HEK293 (cell line): ENCODE data around the gene TMPRSS6.

Experiments used
- CTCF ChIA-PET: fragments of 350-600 bp; formaldehyde crosslinking; extraction: SDS; loops from one replicate; lab custom pipeline; 2021; ENCODE audit warnings: antibody characterized with exemption; lab: Yijun Ruan, JAX
- POLR2A ChIA-PET: fragments of 300-600 bp; formaldehyde crosslinking; extraction: SDS; loops from one replicate; lab custom pipeline; 2020; ENCODE audit warnings: antibody characterized with exemption, inconsistent platforms; lab: Yijun Ruan, JAX
- H3K27ac ChIP-seq: fragments of 200-500 bp; sonication (Bioruptor generic); 2 replicates; pipeline ENCODE4 v1.5.1; 2014; ENCODE audit warnings: low read depth, low read length, control low read depth, inconsistent platforms; ENCODE audit errors: extremely low read depth
- H3K36me3 ChIP-seq, 2 experiments: fragments of 200-500 bp in 1 of 2; sonication (Bioruptor generic) in 1 of 2; 1 replicate in 1 of 2; 2 replicates in 1 of 2; pipeline ENCODE4 v1.5.1; 2014 to 2017; ENCODE audit warnings: inconsistent platforms in 2 of 2, low read length in 2 of 2; ENCODE audit not compliant: control insufficient read depth in 2 of 2, insufficient read depth in 1 of 2
- H3K4me1 ChIP-seq: fragments of 200-500 bp; sonication (Bioruptor generic); 2 replicates; pipeline ENCODE4 v1.5.1; 2014; ENCODE audit warnings: mild to moderate bottlenecking, low read length, inconsistent platforms; ENCODE audit not compliant: control insufficient read depth, insufficient read depth
- H3K4me3 ChIP-seq: 2 replicates; pipeline ENCODE4 v1.5.1; 2011; ENCODE audit warnings: low read depth, mild to moderate bottlenecking, control low read depth, low read length, moderate library complexity
- H3K9me3 ChIP-seq: fragments of 200-500 bp; sonication (Bioruptor generic); 2 replicates; pipeline ENCODE4 v1.5.1; 2014; ENCODE audit warnings: low read depth, low read length, inconsistent platforms; ENCODE audit not compliant: control insufficient read depth, insufficient read depth
- BCL11B ChIP-seq: fragments of 450-650 bp; formaldehyde crosslinking; IDR thresholded peaks from 2 replicates; pipeline ENCODE4 v1.5.1; 2016; ENCODE audit warnings: low read depth, missing biosample characterization, missing genetic modification characterization
- FEZF1 ChIP-seq: fragments of 450-650 bp; formaldehyde crosslinking; IDR thresholded peaks from 2 replicates; pipeline ENCODE4 v1.5.1; 2016; ENCODE audit warnings: missing biosample characterization, missing genetic modification characterization
- HIC1 ChIP-seq: fragments of 450-650 bp; formaldehyde crosslinking; IDR thresholded peaks from 2 replicates; pipeline ENCODE4 v1.5.1; 2016; ENCODE audit warnings: missing biosample characterization, missing genetic modification characterization
- KLF1 ChIP-seq: fragments of 450-650 bp; formaldehyde crosslinking; IDR thresholded peaks from 2 replicates; pipeline ENCODE4 v1.5.1; 2016; ENCODE audit warnings: missing biosample characterization, missing genetic modification characterization
- KLF9 ChIP-seq: fragments of 450-650 bp; formaldehyde crosslinking; IDR thresholded peaks from 2 replicates; pipeline ENCODE4 v1.5.1; 2016; ENCODE audit warnings: missing biosample characterization, missing genetic modification characterization, low read depth
- REPIN1 ChIP-seq: fragments of 450-650 bp; formaldehyde crosslinking; IDR thresholded peaks from 2 replicates; pipeline ENCODE4 v1.5.1; 2017; ENCODE audit warnings: missing biosample characterization, missing genetic modification characterization, low read depth
- ZBTB8A ChIP-seq: fragments of 450-650 bp; formaldehyde crosslinking; IDR thresholded peaks from 2 replicates; pipeline ENCODE4 v1.5.1; 2016; ENCODE audit warnings: missing biosample characterization, missing genetic modification characterization
- ZNF175 ChIP-seq: fragments of 450-650 bp; formaldehyde crosslinking; IDR thresholded peaks from 2 replicates; pipeline ENCODE4 v1.5.1; 2016; ENCODE audit warnings: missing biosample characterization, missing genetic modification characterization
- ZNF2 ChIP-seq: fragments of 450-650 bp; formaldehyde crosslinking; IDR thresholded peaks from 2 replicates; pipeline ENCODE4 v1.5.1; 2016; ENCODE audit warnings: missing biosample characterization, missing genetic modification characterization
- ZNF24 ChIP-seq: fragments of 450-650 bp; formaldehyde crosslinking; IDR thresholded peaks from 2 replicates; pipeline ENCODE4 v1.5.1; 2016; ENCODE audit warnings: missing biosample characterization, missing genetic modification characterization
- ZNF280D ChIP-seq: fragments of 450-650 bp; formaldehyde crosslinking; IDR thresholded peaks from 2 replicates; pipeline ENCODE4 v1.5.1; 2016; ENCODE audit warnings: missing biosample characterization, missing genetic modification characterization
- ZNF571 ChIP-seq: fragments of 450-650 bp; formaldehyde crosslinking; IDR thresholded peaks from 2 replicates; pipeline ENCODE4 v1.5.0; 2017; ENCODE audit warnings: missing biosample characterization, missing genetic modification characterization
- ZNF596 ChIP-seq: fragments of 450-650 bp; IDR thresholded peaks from 2 replicates; pipeline ENCODE4 v1.5.0; 2018; ENCODE audit warnings: missing biosample characterization, mild to moderate bottlenecking, missing genetic modification characterization, moderate library complexity
- ZNF610 ChIP-seq: fragments of 450-650 bp; formaldehyde crosslinking; IDR thresholded peaks from 2 replicates; pipeline ENCODE4 v1.5.1; 2016; ENCODE audit warnings: missing biosample characterization, missing genetic modification characterization, borderline replicate concordance
- ZNF623 ChIP-seq: fragments of 450-650 bp; formaldehyde crosslinking; IDR thresholded peaks from 2 replicates; pipeline ENCODE4 v1.5.1; 2016; ENCODE audit warnings: missing biosample characterization, missing genetic modification characterization
- ZNF645 ChIP-seq: fragments of 450-650 bp; formaldehyde crosslinking; IDR thresholded peaks from 2 replicates; pipeline ENCODE4; 2016; ENCODE audit warnings: missing biosample characterization, missing genetic modification characterization
- ZNF701 ChIP-seq: fragments of 450-650 bp; formaldehyde crosslinking; IDR thresholded peaks from 2 replicates; pipeline ENCODE4 v1.5.1; 2016; ENCODE audit warnings: missing biosample characterization, missing genetic modification characterization
- ZXDB ChIP-seq: fragments of 450-650 bp; formaldehyde crosslinking; IDR thresholded peaks from 2 replicates; pipeline ENCODE4 v1.5.1; 2016; ENCODE audit warnings: missing biosample characterization, missing genetic modification characterization

The TMPRSS6 gene

GRCh38 chr22:37018086-37018814, 91.3 kb downstream of the TMPRSS6 start:
- TF ChIP-seq ZNF175 (no peak), ZNF280D (no peak), BCL11B (no peak), ZNF701 (tag by site-specific recombination) (no peak), ZNF610 (tag by site-specific recombination) (no peak), ZNF623 (tag by site-specific recombination) (no peak), ZNF571 (no peak), ZNF645 (no peak)
- no peaks in the 10 kb centered on the region for H3K9me3 ChIP-seq
- CTCF ChIA-PET, result interaction anchor here (0.5 to 4.3 kb wide), 9 partner anchors 12 to 443 kb away, joined by 3 to 39 read pairs (median 3); no protein-coding TSS in a partner anchor
- no peaks in the 10 kb centered on the region for H3K4me1 ChIP-seq
- POLR2A ChIA-PET, result interaction anchor here (0.6 to 3.0 kb wide), 15 partner anchors 8 to 242 kb away, joined by 3 to 13 read pairs (median 4); partner anchors contain the start of genes IFT27 and KCTD17
- peak overlapping the region; percentile 82 for H3K4me3 ChIP-seq
- H3K36me3 ChIP-seq, result peaks cover 0 to 25% of the 10 kb centered on the region in 2 experiments; a peak in 1 of 3 replicates
- H3K27ac ChIP-seq, result no peak overlapping the region; the same call in 1 of the 2 replicates

- H3K9me3 ChIP-seq, result no peaks in the 10 kb centered on the region
- no peak overlapping the region for H3K4me3 ChIP-seq
- no peak overlapping the region for H3K27ac ChIP-seq
- H3K4me1 ChIP-seq, result no peaks in the 10 kb centered on the region
- ChIA-PET CTCF (interaction anchor here (0.6 to 2.3 kb wide), 3 partner anchors 27 to 443 kb away, joined by 3 to 13 read pairs (median 3); no protein-coding TSS in a partner anchor), POLR2A (interaction anchor here (3.0 kb wide), 1 partner anchor 10 kb away, joined by 9 read pairs; no protein-coding TSS in a partner anchor)
- no peak for TF ChIP-seq ZNF24 (tag by site-specific recombination)
- no peak for TF ChIP-seq ZBTB8A (tag by site-specific recombination)
- no peak for TF ChIP-seq REPIN1 (tag by site-specific recombination)
- no peak for TF ChIP-seq ZNF2
- TF ChIP-seq ZXDB (tag by site-specific recombination), result no peak
- no peak for TF ChIP-seq KLF1
- TF ChIP-seq HIC1 (tag by site-specific recombination), result no peak
- no peak for TF ChIP-seq FEZF1
- TF ChIP-seq ZNF596 (tag by site-specific recombination), result no peak
- no peak for TF ChIP-seq KLF9 (tag by site-specific recombination)
- H3K36me3 ChIP-seq, result peaks cover 0 to 22% of the 10 kb centered on the region in 2 experiments; a peak in 1 of 3 replicates
Observed at GRCh38 chr22:37017356-37017755, 92.2 kb downstream of the TMPRSS6 start.
